Measurements from ENCODE around the gene SLC24A1.

DNA sequence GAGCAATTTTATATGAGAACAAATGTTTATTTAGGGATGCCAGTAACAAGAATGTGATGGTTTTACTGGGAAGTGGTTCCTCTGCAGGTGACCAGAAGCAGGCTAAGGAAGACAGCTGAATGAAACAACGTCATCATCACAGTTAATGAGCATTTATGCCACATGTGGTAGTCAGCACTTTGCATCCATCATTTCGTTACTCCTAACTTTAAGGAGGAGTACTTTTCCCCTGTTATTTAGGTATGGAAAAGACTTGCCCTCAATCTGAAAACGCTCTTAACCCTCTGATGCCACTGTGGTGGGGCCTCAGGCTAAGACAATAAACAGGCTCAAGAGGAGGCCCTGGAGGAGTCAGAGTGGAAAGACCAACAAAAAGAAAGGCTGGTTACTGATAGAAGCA, 42.0 kb upstream of the SLC24A1 start:
- TF ChIP-seq, protein P1, sequence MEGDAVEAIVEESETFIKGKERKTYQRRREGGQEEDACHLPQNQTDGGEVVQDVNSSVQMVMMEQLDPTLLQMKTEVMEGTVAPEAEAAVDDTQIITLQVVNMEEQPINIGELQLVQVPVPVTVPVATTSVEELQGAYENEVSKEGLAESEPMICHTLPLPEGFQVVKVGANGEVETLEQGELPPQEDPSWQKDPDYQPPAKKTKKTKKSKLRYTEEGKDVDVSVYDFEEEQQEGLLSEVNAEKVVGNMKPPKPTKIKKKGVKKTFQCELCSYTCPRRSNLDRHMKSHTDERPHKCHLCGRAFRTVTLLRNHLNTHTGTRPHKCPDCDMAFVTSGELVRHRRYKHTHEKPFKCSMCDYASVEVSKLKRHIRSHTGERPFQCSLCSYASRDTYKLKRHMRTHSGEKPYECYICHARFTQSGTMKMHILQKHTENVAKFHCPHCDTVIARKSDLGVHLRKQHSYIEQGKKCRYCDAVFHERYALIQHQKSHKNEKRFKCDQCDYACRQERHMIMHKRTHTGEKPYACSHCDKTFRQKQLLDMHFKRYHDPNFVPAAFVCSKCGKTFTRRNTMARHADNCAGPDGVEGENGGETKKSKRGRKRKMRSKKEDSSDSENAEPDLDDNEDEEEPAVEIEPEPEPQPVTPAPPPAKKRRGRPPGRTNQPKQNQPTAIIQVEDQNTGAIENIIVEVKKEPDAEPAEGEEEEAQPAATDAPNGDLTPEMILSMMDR (IDR thresholded peaks at IDR 0.05): no peak
- no peak for TF ChIP-seq ZFX (IDR thresholded peaks at IDR 0.05; ENCODE audit: borderline replicate concordance)

All from 22Rv1 (cell line).